Effector memory CD4-positive, alpha-beta T cell (primary cell): ENCODE data around the gene ATF6.

Experiments
- DNase-seq, 3 donors: peaks; one replicate each; pipeline ENCODE4 v3.0.0-alpha.2; 2020
- H3K27ac ChIP-seq: 2 replicates; pipeline ENCODE4 v1.7.0; 2013; ENCODE audit warnings: mild to moderate bottlenecking, low read length, moderate library complexity; ENCODE audit not compliant: insufficient read depth, poor library complexity, severe bottlenecking
- H3K27me3 ChIP-seq: replicated peaks from 2 replicates; pipeline ENCODE4 v1.7.0; 2013; ENCODE audit warnings: mild to moderate bottlenecking, low read length; ENCODE audit not compliant: insufficient read depth, control insufficient read depth, poor library complexity, severe bottlenecking
- H3K36me3 ChIP-seq: 2 replicates; pipeline ENCODE4 v1.7.0; 2013; ENCODE audit warnings: mild to moderate bottlenecking, low read length, moderate library complexity; ENCODE audit not compliant: control insufficient read depth, insufficient read depth
- H3K4me1 ChIP-seq: 2 replicates; pipeline ENCODE4 v1.7.0; 2013; ENCODE audit warnings: low read length, mild to moderate bottlenecking; ENCODE audit not compliant: control insufficient read depth, insufficient read depth, poor library complexity, severe bottlenecking
- H3K4me3 ChIP-seq: 2 replicates; pipeline ENCODE4 v1.7.0; 2013; ENCODE audit warnings: low read length, low read depth, mild to moderate bottlenecking; ENCODE audit not compliant: insufficient read depth, poor library complexity, severe bottlenecking
- H3K9me3 ChIP-seq: 2 replicates; pipeline ENCODE4 v1.7.0; 2013; ENCODE audit warnings: mild to moderate bottlenecking, low read length, moderate library complexity; ENCODE audit not compliant: control insufficient read depth

ATF6 gene

GRCh38 chr1:161844696-161845095, 78.6 kb downstream of the ATF6 start:
- Histone ChIP-seq H3K9me3 (no peaks in the 10 kb centered on the region), H3K27ac (no peak overlapping the region), H3K4me1 (no peaks in the 10 kb centered on the region), H3K27me3 (no peaks in the 10 kb centered on the region), H3K4me3 (no peak overlapping the region), H3K36me3 (peaks cover 8% of the 10 kb centered on the region)
- no peak for DNase-seq

- Histone ChIP-seq H3K9me3 (no peaks in the 10 kb centered on the region), H3K4me3 (no peak overlapping the region), H3K27me3 (no peaks in the 10 kb centered on the region), H3K4me1 (no peaks in the 10 kb centered on the region), H3K36me3 (peaks cover 23% of the 10 kb centered on the region), H3K27ac (no peak overlapping the region)
- no peak for DNase-seq
Observed at GRCh38 chr1:161848676-161849075, 82.6 kb downstream of the ATF6 start.

GRCh38 chr1:161849518-161849917, 83.4 kb downstream of the ATF6 start:
- Histone ChIP-seq H3K27ac (no peak overlapping the region), H3K36me3 (peaks cover 28% of the 10 kb centered on the region), H3K4me3 (no peak overlapping the region), H3K9me3 (no peaks in the 10 kb centered on the region), H3K4me1 (no peaks in the 10 kb centered on the region), H3K27me3 (no peaks in the 10 kb centered on the region)
- no peak for DNase-seq

GRCh38 chr1:161855260-161855659, 89.1 kb downstream of the ATF6 start:
- Histone ChIP-seq H3K4me3 (no peak overlapping the region), H3K36me3 (peaks cover 28% of the 10 kb centered on the region), H3K9me3 (no peaks in the 10 kb centered on the region)

GRCh38 chr1:161858271-161858670, 92.2 kb downstream of the ATF6 start:
- no peak overlapping the region for H3K4me3 ChIP-seq
- no peaks in the 10 kb centered on the region for H3K27me3 ChIP-seq
- DNase-seq = no peak
- peaks cover 29% of the 10 kb centered on the region for H3K36me3 ChIP-seq
- H3K4me1 ChIP-seq = no peaks in the 10 kb centered on the region
- no peaks in the 10 kb centered on the region for H3K9me3 ChIP-seq
- no peak overlapping the region for H3K27ac ChIP-seq

More at GRCh38 chr1:161855260-161855659, 89.1 kb downstream of the ATF6 start:
- Histone ChIP-seq H3K27me3 (no peaks in the 10 kb centered on the region), H3K27ac (no peak overlapping the region), H3K4me1 (no peaks in the 10 kb centered on the region)
- DNase-seq = no peak

- Histone ChIP-seq H3K27me3 (no peaks in the 10 kb centered on the region), H3K9me3 (no peaks in the 10 kb centered on the region), H3K4me3 (no peak overlapping the region), H3K36me3 (peaks cover 18% of the 10 kb centered on the region), H3K4me1 (no peaks in the 10 kb centered on the region), H3K27ac (no peak overlapping the region)
- no peak for DNase-seq
Observed at GRCh38 chr1:161863549-161863948, 97.4 kb downstream of the ATF6 start.

- Histone ChIP-seq H3K36me3 (peaks cover 18% of the 10 kb centered on the region), H3K4me3 (no peak overlapping the region), H3K27me3 (no peaks in the 10 kb centered on the region), H3K27ac (no peak overlapping the region), H3K4me1 (no peaks in the 10 kb centered on the region), H3K9me3 (no peaks in the 10 kb centered on the region)
- DNase-seq = no peak
Observed at GRCh38 chr1:161864577-161864976, 98.5 kb downstream of the ATF6 start.

GRCh38 chr1:161866241-161866640, 100.1 kb downstream of the ATF6 start:
- no peak overlapping the region for H3K27ac ChIP-seq
- no peak overlapping the region for H3K4me3 ChIP-seq
- H3K27me3 ChIP-seq = no peaks in the 10 kb centered on the region
- DNase-seq = no peak
- H3K4me1 ChIP-seq = no peaks in the 10 kb centered on the region
- H3K36me3 ChIP-seq = peaks cover 18% of the 10 kb centered on the region
- H3K9me3 ChIP-seq = no peaks in the 10 kb centered on the region

- no peaks in the 10 kb centered on the region for H3K9me3 ChIP-seq
- H3K36me3 ChIP-seq = peaks cover 3% of the 10 kb centered on the region
- DNase-seq = no peak
- H3K4me1 ChIP-seq = no peaks in the 10 kb centered on the region
- no peaks in the 10 kb centered on the region for H3K27me3 ChIP-seq
- H3K27ac ChIP-seq = no peak overlapping the region
- no peak overlapping the region for H3K4me3 ChIP-seq
Observed at GRCh38 chr1:161868832-161869231, 102.7 kb downstream of the ATF6 start.

GRCh38 chr1:161869291-161869690, 103.2 kb downstream of the ATF6 start:
- Histone ChIP-seq H3K27ac (no peak overlapping the region), H3K9me3 (no peaks in the 10 kb centered on the region), H3K4me1 (no peaks in the 10 kb centered on the region), H3K36me3 (peaks cover 3% of the 10 kb centered on the region), H3K27me3 (no peaks in the 10 kb centered on the region), H3K4me3 (no peak overlapping the region)
- DNase-seq = no peak

- H3K27me3 ChIP-seq = no peaks in the 10 kb centered on the region
- no peak overlapping the region for H3K4me3 ChIP-seq
- no peak overlapping the region for H3K27ac ChIP-seq
- H3K36me3 ChIP-seq = peaks cover 3% of the 10 kb centered on the region
- no peak for DNase-seq
- H3K4me1 ChIP-seq = no peaks in the 10 kb centered on the region
- no peaks in the 10 kb centered on the region for H3K9me3 ChIP-seq
Observed at GRCh38 chr1:161872506-161872905, 106.4 kb downstream of the ATF6 start.
